Transverse colon (tissue), 4 donors: ENCODE measurements around the gene KIF20A. TPM values are rescaled to one million over a fixed set of nuclear protein-coding genes. Genes with fewer than 3 reads are reported as not detected.
A peak's percentile ranks its signal among the peaks of the same experiment; 100 is the strongest.

Source experiments
- DNase-seq: peaks from one replicate; pipeline ENCODE4 v3.0.0-alpha.2; 2019
- H3K27ac ChIP-seq, 4 donors: fragments of 200-600 bp; sonication (generic); 2 replicates each; pipeline ENCODE4 v1.5.1; 2016 to 2018; ENCODE audit warnings: inconsistent platforms in 4 of 4
- H3K27me3 ChIP-seq: fragments of 200-600 bp; sonication (generic); 2 replicates; pipeline ENCODE4 v1.5.1; 2017; ENCODE audit warnings: inconsistent platforms
- H3K36me3 ChIP-seq, 4 donors: fragments of 200-600 bp; sonication (generic); 2 replicates each; pipeline ENCODE4 v1.5.1; 2017 to 2019; ENCODE audit warnings: inconsistent platforms in 4 of 4
- H3K4me1 ChIP-seq, 4 donors: fragments of 200-600 bp; sonication (generic); 2 replicates each; pipeline ENCODE4 v1.5.1; 2017 to 2020; ENCODE audit warnings: inconsistent platforms in 4 of 4
- H3K4me3 ChIP-seq, 4 donors: fragments of 200-600 bp; sonication (generic); 1 replicate in 1 of 4; 2 replicates in 3 of 4; pipeline versions ENCODE4 v1.5.1 to v1.6.1; 2017 to 2019; ENCODE audit warnings: inconsistent platforms in 4 of 4
- H3K9me3 ChIP-seq, 2 donors: fragments of 200-600 bp; sonication (generic); 2 replicates each; pipeline ENCODE4 v1.5.1; 2017 to 2019; ENCODE audit warnings: inconsistent platforms in 2 of 2
- CTCF ChIP-seq, 5 experiments: fragments of 200-600 bp in 3 of 5; fragments of 450-650 bp in 2 of 5; sonication (generic) in 3 of 5; IDR thresholded peaks; 1 replicate in 2 of 5; 2 replicates in 3 of 5; pipeline ENCODE4 v1.5.1; 2016 to 2017; ENCODE audit warnings: antibody characterized with exemption in 5 of 5, inconsistent platforms in 3 of 5, mild to moderate bottlenecking in 2 of 5, moderate library complexity in 1 of 5
- EP300 ChIP-seq: sonication (generic); formaldehyde crosslinking; IDR thresholded peaks from one replicate; pipeline ENCODE4 v1.6.1; 2017; ENCODE audit warnings: antibody characterized with exemption, low read depth
- POLR2A ChIP-seq: fragments of 450-650 bp; IDR thresholded peaks from one replicate; pipeline ENCODE4 v1.6.1; 2016; ENCODE audit warnings: antibody characterized with exemption, mild to moderate bottlenecking, moderate library complexity
- POLR2AphosphoS5 ChIP-seq, 3 donors: sonication (generic); formaldehyde crosslinking; IDR thresholded peaks; one replicate each; pipeline ENCODE4 v1.6.1; 2016; ENCODE audit warnings: antibody characterized with exemption in 3 of 3
- WGBS, 2 donors: methylation state at CpG; one replicate each; pipeline ENCODE4 v1.1.5; 2018; ENCODE audit warnings: low coverage in 1 of 2; 5-methylcytosine and 5-hydroxymethylcytosine counted together
- in situ Hi-C, 4 donors: fragments of 200-750 bp; cut with MboI; loops; one replicate each; pipeline versions ENCODE4 v1.15.0 to v1.15.1; 2017; ENCODE audit warnings: low sequenced_read_pairs in 3 of 4, low pct_ligation_motif_present in 1 of 4, low pct_unique_long_range_greater_than_20kb in 1 of 4
- intact Hi-C: fragments of 100-400 bp; cut with DNase I; formaldehyde crosslinking; loops from one replicate; pipeline ENCODE4 v1.15.1; 2023; ENCODE audit warnings: low total_unique reads
- total RNA-seq, 4 donors: library from RNA; depleted of rRNA; stranded (reverse); fragments of >200 nt; gene quantifications; one replicate each; pipeline ENCODE4 v1.1.0, GENCODE V29; 2016

Gene KIF20A
- 1 to 10 TPM in 3 of 4 donors, not detected in 1; 1.9 to 5.0 (median 1.9) TPM for total RNA-seq

DNA sequence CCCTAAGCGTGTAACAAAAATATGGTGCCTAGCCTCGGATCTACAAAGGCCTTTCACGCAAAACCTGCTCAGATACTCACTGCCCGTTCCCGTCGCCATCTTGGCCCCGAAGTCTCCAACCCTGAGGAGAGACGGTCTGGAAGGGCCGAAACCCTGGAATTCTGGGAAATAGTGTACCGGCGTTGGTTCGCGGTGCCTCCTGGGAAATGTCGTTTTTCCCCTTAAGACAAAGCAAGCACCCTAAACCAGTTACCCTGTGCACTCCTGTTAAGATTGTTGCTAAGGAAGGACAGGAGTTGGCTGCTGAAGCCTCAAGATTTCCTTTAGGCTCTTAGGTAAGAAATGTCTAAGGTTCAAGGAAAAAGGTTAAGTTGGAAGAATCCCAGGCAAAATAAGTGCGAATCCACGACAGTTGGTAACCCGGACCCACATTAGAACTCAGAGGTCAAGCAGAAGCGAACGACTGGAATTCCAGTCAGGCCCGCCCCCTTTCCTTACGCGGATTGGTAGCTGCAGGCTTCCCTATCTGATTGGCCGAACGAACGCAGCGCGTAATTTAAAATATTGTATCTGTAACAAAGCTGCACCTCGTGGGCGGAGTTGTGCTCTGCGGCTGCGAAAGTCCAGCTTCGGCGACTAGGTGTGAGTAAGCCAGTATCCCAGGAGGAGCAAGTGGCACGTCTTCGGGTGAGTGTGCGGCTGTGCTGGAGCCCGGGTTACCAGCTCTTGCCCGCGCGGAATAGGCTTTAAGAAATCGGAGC is at the start of gene KIF20A, which contains the start of gene BRD8:
Gene KIF20A (plus strand): TSS at position 597 of the 761 bp plus-strand sequence. CDS start 569 bp downstream, outside the sequence.
Gene BRD8 (minus strand): TSS at position 115 of the 761 bp plus-strand sequence. CDS start 16 bp downstream, at position 99.
- intact Hi-C loops: no loop called here
- TF ChIP-seq EP300: no peak
- TF ChIP-seq POLR2AphosphoS5 (IDR thresholded peaks at IDR 0.05): peak; percentile 50 to 88 (median 79)
- TF ChIP-seq POLR2A: peak; percentile 22
- peak within 1 kb of the TSS; percentile 71 to 99 (median 91) for H3K4me3 ChIP-seq
- H3K27me3 ChIP-seq: no peaks in the 10 kb centered on the region
- WGBS, 2 donors: 1% methylated on average over 41 of the region's 41 CpGs; no CpG with 5 or more reads in 1 of the 2 donors
- H3K9me3 ChIP-seq: no peaks in the 10 kb centered on the region
- DNase-seq: peak; percentile 97
- in situ Hi-C loops: loop anchor here in 1 of 4 donors (25.0 kb wide), 2 partner anchors 234 to 359 kb away; partner anchors contain the start of gene ETF1
- H3K4me1 ChIP-seq: peaks cover 15 to 31% (median 21%) of the 10 kb centered on the region in 4 donors
- H3K27ac ChIP-seq: peak within 1 kb of the TSS; percentile 84 to 93 (median 92)
- peaks cover 0 to 25% (median 9%) of the 10 kb centered on the region in 4 donors for H3K36me3 ChIP-seq

DNA sequence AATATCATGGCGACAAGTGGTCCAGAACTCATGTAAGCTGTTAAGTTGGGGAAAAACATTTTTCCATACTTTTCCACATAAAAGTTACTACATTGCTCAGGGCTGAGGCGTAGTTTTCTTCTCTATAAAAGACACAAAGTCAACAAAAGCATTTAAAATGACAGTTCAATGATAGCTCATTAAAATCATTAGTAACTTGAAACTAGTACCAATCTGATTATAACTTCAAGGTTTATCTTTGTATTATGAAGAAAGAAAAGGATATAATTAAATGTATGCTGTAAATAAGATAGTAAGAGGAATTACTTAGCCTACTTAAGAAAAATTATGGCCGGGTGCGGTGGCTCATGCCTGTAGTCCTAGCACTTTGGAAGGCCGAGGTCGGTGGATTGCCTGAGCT is 49.6 kb upstream of the KIF20A start:
- no peaks in the 10 kb centered on the region for H3K27me3 ChIP-seq
- DNase-seq: no peak
- in situ Hi-C loops (loop anchor here in 1 of 4 donors (25.0 kb wide), 1 partner anchor 342 kb away; no protein-coding TSS in a partner anchor), intact Hi-C loops (no loop called here)
- TF ChIP-seq EP300 (no peak), POLR2A (no peak), POLR2AphosphoS5 (IDR thresholded peaks at IDR 0.05) (no peak), CTCF (IDR thresholded peaks at IDR 0.05) (no peak)
- H3K4me1 ChIP-seq: peaks cover 0 to 4% (median 0%) of the 10 kb centered on the region in 4 donors
- H3K9me3 ChIP-seq: no peaks in the 10 kb centered on the region
- no peaks in the 10 kb centered on the region for H3K36me3 ChIP-seq
- H3K4me3 ChIP-seq: no peak overlapping the region
- no peak overlapping the region for H3K27ac ChIP-seq
- WGBS, 2 donors: 78 to 89% methylated on average over 4 to 6 of the region's 6 CpGs

DNA sequence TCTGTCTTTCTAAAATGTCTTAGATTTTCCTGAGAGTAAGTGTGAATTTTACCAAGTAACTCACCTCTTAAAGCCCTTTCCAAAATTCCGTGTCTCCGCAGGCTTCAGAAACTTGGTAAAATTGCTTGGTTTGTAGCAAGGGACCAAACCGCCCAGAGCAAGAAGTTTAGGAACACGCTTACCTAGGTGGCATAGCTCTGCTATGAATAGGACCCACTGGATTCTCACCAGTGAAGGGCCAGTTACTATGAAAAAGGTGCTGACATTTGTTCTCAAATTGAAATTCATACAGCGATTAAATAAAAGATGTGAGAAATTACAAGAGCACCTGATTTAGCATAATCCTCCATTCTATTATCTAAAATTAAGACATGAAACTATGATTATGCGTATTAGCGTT is 46.4 kb upstream of the KIF20A start:
- in situ Hi-C loops: loop anchor here in 3 of 4 donors (5.0 to 25.0 kb wide), 4 partner anchors 45 to 348 kb away; no protein-coding TSS in a partner anchor
- H3K4me3 ChIP-seq: no peak overlapping the region

More for the DNA sequence above, 46.4 kb upstream of the KIF20A start:
- TF ChIP-seq POLR2AphosphoS5 (IDR thresholded peaks at IDR 0.05) (no peak), CTCF (IDR thresholded peaks at IDR 0.05) (no peak), EP300 (no peak), POLR2A (no peak)
- intact Hi-C loops: loop anchor here (10.0 kb wide), 1 partner anchor 358 kb away; no protein-coding TSS in a partner anchor
- Histone ChIP-seq H3K27ac (no peak overlapping the region), H3K9me3 (no peaks in the 10 kb centered on the region), H3K27me3 (no peaks in the 10 kb centered on the region), H3K4me1 (peaks cover 0 to 4% (median 0%) of the 10 kb centered on the region in 4 donors), H3K36me3 (no peaks in the 10 kb centered on the region)
- WGBS, 2 donors: 77 to 82% methylated on average over 6 to 7 of the region's 7 CpGs
- DNase-seq: no peak
